Prostate gland (tissue), 2 donors: ENCODE data around the gene SEMA6C.

ENCODE experiments used
- CTCF ChIP-seq, 4 experiments: fragments of 200-600 bp in 2 of 4; fragments of 450-650 bp in 2 of 4; sonication (generic) in 2 of 4; IDR thresholded peaks; 1 replicate in 3 of 4; 2 replicates in 1 of 4; pipeline ENCODE4 v1.5.1; 2016 to 2019; ENCODE audit warnings: antibody characterized with exemption in 4 of 4, mild to moderate bottlenecking in 2 of 4, moderate library complexity in 2 of 4
- POLR2AphosphoS5 ChIP-seq: sonication (generic); formaldehyde crosslinking; IDR thresholded peaks from one replicate; pipeline ENCODE4 v1.6.1; 2017; ENCODE audit warnings: antibody characterized with exemption

DNA sequence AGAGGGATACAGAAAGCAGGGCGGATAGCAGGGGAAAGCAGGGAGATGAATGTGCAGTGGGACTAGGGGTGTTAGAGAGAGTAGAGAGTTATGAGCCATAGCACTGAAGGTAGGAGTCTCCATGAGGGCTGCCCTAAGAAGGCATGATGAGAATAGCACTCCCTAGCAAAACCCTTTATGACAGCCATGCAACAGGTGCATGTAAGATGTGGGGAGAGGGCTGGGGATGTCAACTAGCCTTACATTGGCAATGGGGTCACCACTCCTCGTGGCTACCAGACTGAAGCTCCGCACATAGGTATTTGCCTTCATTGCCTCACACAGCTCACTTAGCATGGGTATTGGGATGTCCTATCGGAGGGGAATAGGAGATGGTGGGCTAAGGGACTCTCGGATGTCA, 24.8 kb upstream of the SEMA6C start:
- TF ChIP-seq CTCF (IDR thresholded peaks at IDR 0.05), result no peak
- TF ChIP-seq POLR2AphosphoS5, result no peak
